Lung (tissue), 12 donors: ENCODE data around the gene TSPAN13. TPM values are rescaled to one million over a fixed set of nuclear protein-coding genes. Genes with fewer than 3 reads are reported as not detected.

ENCODE experiments used
- ATAC-seq: fragments of 200-7000 bp; cut with Tn5 transposase; one replicate; pipeline ENCODE4 v1.9.1; 2020; ENCODE audit warnings: moderate number of reproducible peaks; ENCODE audit not compliant: insufficient read depth, low FRiP score
- DNase-seq, 3 donors: peaks; one replicate each; pipeline ENCODE4 v3.0.0-alpha.2; 2013 to 2017
- H3K27ac ChIP-seq, 2 donors: one replicate each; pipeline ENCODE4 v1.5.1; 2013; ENCODE audit warnings: mild to moderate bottlenecking in 2 of 2, moderate library complexity in 2 of 2, control low read depth in 1 of 2, inconsistent platforms in 1 of 2, low read depth in 1 of 2, low read length in 1 of 2
- H3K27me3 ChIP-seq, 3 donors: one replicate each; pipeline ENCODE4 v1.5.1; 2013; ENCODE audit warnings: low read length in 2 of 3; ENCODE audit not compliant: control insufficient read depth in 3 of 3, insufficient read depth in 3 of 3
- H3K36me3 ChIP-seq, 4 donors: one replicate each; pipeline ENCODE4 v1.5.1; 2013; ENCODE audit warnings: low read length in 4 of 4, mild to moderate bottlenecking in 1 of 4, moderate library complexity in 1 of 4; ENCODE audit not compliant: control insufficient read depth in 4 of 4, insufficient read depth in 4 of 4
- H3K4me1 ChIP-seq, 5 donors: one replicate each; pipeline ENCODE4 v1.5.1; 2013; ENCODE audit warnings: low read length in 5 of 5, mild to moderate bottlenecking in 2 of 5, moderate library complexity in 1 of 5; ENCODE audit not compliant: control insufficient read depth in 5 of 5, insufficient read depth in 5 of 5
- H3K4me3 ChIP-seq: one replicate; pipeline ENCODE4 v1.5.1; 2013; ENCODE audit warnings: mild to moderate bottlenecking, control low read depth, moderate library complexity
- H3K9ac ChIP-seq, 2 donors: one replicate each; pipeline ENCODE4 v1.5.1; 2013; ENCODE audit warnings: low read length in 2 of 2, control low read depth in 1 of 2; ENCODE audit not compliant: insufficient read depth in 1 of 2
- H3K9me3 ChIP-seq, 4 donors: one replicate each; pipeline ENCODE4 v1.5.1; 2013; ENCODE audit warnings: low read length in 3 of 4, mild to moderate bottlenecking in 1 of 4, moderate library complexity in 1 of 4; ENCODE audit not compliant: control insufficient read depth in 4 of 4, insufficient read depth in 3 of 4
- CTCF ChIP-seq: IDR thresholded peaks from 2 replicates; pipeline ENCODE4 v1.5.1; 2012; ENCODE audit warnings: mild to moderate bottlenecking; ENCODE audit errors: control extremely low read depth, extremely low read depth
- WGBS, 2 donors: extraction: QIAGEN DNeasy Blood & Tissue Kit; methylation state at CpG; one replicate each; pipeline ENCODE4 v1.1.7; 2013; 5-methylcytosine and 5-hydroxymethylcytosine counted together
- polyA plus RNA-seq, 2 donors: library from polyadenylated mRNA; stranded (reverse); fragments of 200-250 nt; gene quantifications; one replicate each; pipeline ENCODE4 v1.2.1, GENCODE V29; 2013
- total RNA-seq, 2 donors: library from RNA; depleted of rRNA in 1 of 2; stranded (reverse); fragments of >200 nt in 1 of 2; gene quantifications; one replicate each; pipeline ENCODE4 v1.2.1, GENCODE V29; 2014 to 2021
- donor health status: control.
- donor health status: control.
- donor health status: Bipolar disorder and iron deficiency.
- donor health status: healthy.
- donor health status: DM: yes; HTN: yes; CAD: no.

The TSPAN13 gene
- total and polyA plus RNA-seq, 4 donors: 81.1 to 143 (median 125) TPM

- 60 to 71% methylated on average over 3 of the region's 3 CpGs for WGBS, 2 donors
- ATAC-seq (no peak), DNase-seq (no peak)
- Histone ChIP-seq H3K9me3 (no peaks in the 10 kb centered on the region), H3K4me3 (no peak overlapping the region), H3K9ac (no peak overlapping the region), H3K27ac (no peak overlapping the region), H3K4me1 (no peaks in the 10 kb centered on the region), H3K27me3 (no peaks in the 10 kb centered on the region), H3K36me3 (no peaks in the 10 kb centered on the region)
- no peak for TF ChIP-seq CTCF
These were observed 51.9 kb downstream of the TSPAN13 start for GRCh38 chr7:16805441-16805840.

GRCh38 chr7:16810112-16810511 lies 56.6 kb downstream of the TSPAN13 start:
- H3K27me3 ChIP-seq: no peaks in the 10 kb centered on the region

GRCh38 chr7:16810573-16810972 lies 57.0 kb downstream of the TSPAN13 start:
- no peak overlapping the region for H3K4me3 ChIP-seq
- no peak for TF ChIP-seq CTCF
- H3K9ac ChIP-seq: no peak overlapping the region
- no peaks in the 10 kb centered on the region for H3K27me3 ChIP-seq
- no peak overlapping the region for H3K27ac ChIP-seq
- no peaks in the 10 kb centered on the region for H3K36me3 ChIP-seq
- WGBS, 2 donors: 72 to 88% methylated on average over 5 of the region's 5 CpGs
- ATAC-seq (no peak), DNase-seq (no peak)
- H3K9me3 ChIP-seq: no peaks in the 10 kb centered on the region
- H3K4me1 ChIP-seq: no peaks in the 10 kb centered on the region

More at GRCh38 chr7:16810112-16810511, 56.6 kb downstream of the TSPAN13 start:
- TF ChIP-seq CTCF: no peak
- no peaks in the 10 kb centered on the region for H3K4me1 ChIP-seq
- H3K9ac ChIP-seq: no peak overlapping the region
- no peak for ATAC-seq
- H3K27ac ChIP-seq: no peak overlapping the region
- H3K4me3 ChIP-seq: no peak overlapping the region
- 58 to 62% methylated on average over 2 of the region's 2 CpGs for WGBS, 2 donors
- H3K36me3 ChIP-seq: no peaks in the 10 kb centered on the region
- H3K9me3 ChIP-seq: no peaks in the 10 kb centered on the region
- DNase-seq: no peak

GRCh38 chr7:16811551-16811950 lies 58.0 kb downstream of the TSPAN13 start:
- Histone ChIP-seq H3K9ac (no peak overlapping the region), H3K27ac (no peak overlapping the region), H3K4me1 (no peaks in the 10 kb centered on the region), H3K4me3 (no peak overlapping the region), H3K27me3 (no peaks in the 10 kb centered on the region), H3K9me3 (peaks cover 0 to 1% (median 0%) of the 10 kb centered on the region in 4 donors), H3K36me3 (no peaks in the 10 kb centered on the region)
- DNase-seq (no peak), ATAC-seq (no peak)
- no peak for TF ChIP-seq CTCF
- WGBS, 2 donors: 57 to 82% methylated on average over 2 of the region's 2 CpGs
